WERI-Rb-1 (cell line): ENCODE results near the gene SDR9C7.
"Not testable (repeated sequence)": the region's sequence is repeated elsewhere in the genome, so short reads cannot be mapped to it uniquely, and the experiment has no call there.

Experiments used
- DNase-seq: peaks from one replicate; pipeline ENCODE4 v3.0.0-alpha.2; 2020
- H3K27ac ChIP-seq: fragments of 250-450 bp; sonication (Bioruptor Pico); 2 replicates; pipeline ENCODE4 v1.5.1; 2020; ENCODE audit warnings: mild to moderate bottlenecking, moderate library complexity
- H3K27me3 ChIP-seq: fragments of 250-450 bp; sonication (Bioruptor Pico); 2 replicates; pipeline ENCODE4 v1.5.1; 2021; ENCODE audit warnings: mild to moderate bottlenecking, low read depth, moderate library complexity; ENCODE audit not compliant: insufficient read depth, severe bottlenecking
- H3K36me3 ChIP-seq: fragments of 250-450 bp; sonication (Bioruptor Pico); 2 replicates; pipeline ENCODE4 v1.5.1; 2020; ENCODE audit warnings: mild to moderate bottlenecking, moderate library complexity
- H3K4me3 ChIP-seq: 2 replicates; pipeline ENCODE4 v1.5.1; 2011; ENCODE audit warnings: low read depth, mild to moderate bottlenecking, control low read depth, low read length
- H3K9me3 ChIP-seq: fragments of 250-450 bp; sonication (Bioruptor Pico); 2 replicates; pipeline ENCODE4 v1.5.1; 2021; ENCODE audit warnings: mild to moderate bottlenecking, moderate library complexity; ENCODE audit not compliant: severe bottlenecking
- TF ChIP-seq, protein P1 (sequence below): IDR thresholded peaks from 2 replicates; pipeline ENCODE4 v1.5.1; 2011; ENCODE audit warnings: low read depth, mild to moderate bottlenecking, control low read depth, inconsistent platforms, low read length

The SDR9C7 gene

DNA sequence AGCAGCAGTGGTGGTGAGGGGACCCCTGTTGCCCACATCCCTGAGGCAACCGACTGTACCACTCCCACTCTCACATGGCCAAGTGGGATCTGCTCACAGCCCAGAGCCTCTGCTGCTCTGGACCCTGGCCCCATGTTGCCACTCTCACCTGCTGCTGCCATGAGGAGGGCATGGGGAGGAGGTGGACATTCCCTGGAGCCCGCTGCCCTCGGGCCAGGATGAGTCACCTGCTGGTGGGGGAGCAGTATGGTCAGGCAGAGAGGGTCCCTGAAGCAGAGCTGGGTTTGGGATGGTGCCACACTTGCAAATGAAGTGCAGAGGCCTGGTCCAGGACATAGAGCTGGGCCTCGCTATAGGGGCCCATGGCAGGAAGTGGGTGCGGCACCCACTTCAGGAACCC lies 26.1 kb downstream of the SDR9C7 start:
- H3K9me3 ChIP-seq, result peaks cover 11% of the 10 kb centered on the region
- H3K27me3 ChIP-seq, result no peaks in the 10 kb centered on the region
- TF ChIP-seq, protein P1, sequence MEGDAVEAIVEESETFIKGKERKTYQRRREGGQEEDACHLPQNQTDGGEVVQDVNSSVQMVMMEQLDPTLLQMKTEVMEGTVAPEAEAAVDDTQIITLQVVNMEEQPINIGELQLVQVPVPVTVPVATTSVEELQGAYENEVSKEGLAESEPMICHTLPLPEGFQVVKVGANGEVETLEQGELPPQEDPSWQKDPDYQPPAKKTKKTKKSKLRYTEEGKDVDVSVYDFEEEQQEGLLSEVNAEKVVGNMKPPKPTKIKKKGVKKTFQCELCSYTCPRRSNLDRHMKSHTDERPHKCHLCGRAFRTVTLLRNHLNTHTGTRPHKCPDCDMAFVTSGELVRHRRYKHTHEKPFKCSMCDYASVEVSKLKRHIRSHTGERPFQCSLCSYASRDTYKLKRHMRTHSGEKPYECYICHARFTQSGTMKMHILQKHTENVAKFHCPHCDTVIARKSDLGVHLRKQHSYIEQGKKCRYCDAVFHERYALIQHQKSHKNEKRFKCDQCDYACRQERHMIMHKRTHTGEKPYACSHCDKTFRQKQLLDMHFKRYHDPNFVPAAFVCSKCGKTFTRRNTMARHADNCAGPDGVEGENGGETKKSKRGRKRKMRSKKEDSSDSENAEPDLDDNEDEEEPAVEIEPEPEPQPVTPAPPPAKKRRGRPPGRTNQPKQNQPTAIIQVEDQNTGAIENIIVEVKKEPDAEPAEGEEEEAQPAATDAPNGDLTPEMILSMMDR, result no peak
- H3K27ac ChIP-seq, result no peak overlapping the region
- H3K4me3 ChIP-seq, result no peak overlapping the region
- no peak for DNase-seq
- no peaks in the 10 kb centered on the region for H3K36me3 ChIP-seq

DNA sequence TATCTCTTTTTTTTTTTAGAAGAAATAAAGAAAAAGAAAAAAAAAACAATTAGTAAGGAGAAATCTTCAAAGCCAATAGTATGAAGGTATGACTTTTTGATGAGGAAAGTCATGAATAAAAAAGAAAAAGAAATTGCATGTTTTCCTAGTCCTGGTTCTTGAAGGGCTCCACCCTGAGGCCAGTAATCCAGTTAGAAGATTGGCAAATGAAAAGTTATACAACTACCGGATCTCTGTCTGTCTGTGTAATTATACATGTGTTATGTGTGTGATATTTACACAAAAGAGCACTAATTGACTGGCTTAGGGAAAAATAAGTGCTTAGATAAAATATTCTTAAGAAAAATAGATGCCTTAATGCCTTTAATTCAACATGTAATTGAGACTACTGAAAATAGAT lies 28.4 kb downstream of the SDR9C7 start:
- H3K27me3 ChIP-seq, result no peaks in the 10 kb centered on the region
- no peak overlapping the region for H3K4me3 ChIP-seq
- TF ChIP-seq, protein P1, result no peak
- no peak for DNase-seq
- H3K36me3 ChIP-seq, result no peaks in the 10 kb centered on the region
- peaks cover 18% of the 10 kb centered on the region for H3K9me3 ChIP-seq
- H3K27ac ChIP-seq, result no peak overlapping the region

DNA sequence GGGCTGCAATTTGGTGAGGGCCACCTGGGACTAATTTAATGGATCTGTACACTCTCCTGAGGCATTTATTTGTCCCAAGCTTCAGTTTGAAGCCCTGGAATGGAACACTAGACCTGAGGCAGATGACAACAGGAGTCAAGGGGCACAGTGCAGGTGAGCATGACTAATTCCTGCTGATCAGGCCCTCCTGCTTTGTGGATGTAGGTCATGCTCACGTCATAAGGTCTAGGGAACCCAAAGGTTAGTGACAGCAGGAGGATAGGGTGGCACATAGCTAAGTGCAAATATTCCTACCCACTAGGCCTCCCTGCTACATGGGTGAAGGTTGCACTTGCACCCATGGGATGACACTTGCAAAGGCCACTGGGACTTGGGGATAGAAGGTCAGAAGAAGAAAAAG lies 30.8 kb downstream of the SDR9C7 start:
- DNase-seq, result no peak
- TF ChIP-seq, protein P1, result no peak
- peaks cover 19% of the 10 kb centered on the region for H3K9me3 ChIP-seq
- H3K27ac ChIP-seq, result no peak overlapping the region
- H3K27me3 ChIP-seq, result no peaks in the 10 kb centered on the region
- H3K4me3 ChIP-seq, result no peak overlapping the region
- no peaks in the 10 kb centered on the region for H3K36me3 ChIP-seq

DNA sequence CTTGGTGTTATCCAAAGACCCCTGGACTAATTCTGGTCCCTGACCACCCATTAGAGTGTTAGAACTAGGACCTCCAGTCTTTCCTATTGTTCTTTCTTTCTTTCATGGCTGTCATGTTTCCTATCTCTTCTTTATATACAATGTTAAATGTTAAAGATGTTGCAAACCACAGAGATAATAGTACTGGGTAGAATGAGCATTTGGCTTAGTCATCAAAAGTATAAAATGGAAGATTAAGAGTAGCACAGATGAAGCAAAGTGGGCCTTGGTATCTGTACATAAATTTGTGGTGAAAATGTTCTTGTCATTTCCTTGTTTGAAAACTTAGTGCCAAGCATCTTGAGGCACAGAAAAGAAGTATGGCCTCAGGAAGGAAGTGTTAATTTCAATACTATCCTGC lies 32.9 kb downstream of the SDR9C7 start:
- H3K36me3 ChIP-seq, DNase-seq, H3K27ac ChIP-seq, H3K4me3 ChIP-seq, H3K27me3 ChIP-seq: not testable (repeated sequence)
- peaks cover 19% of the 10 kb centered on the region for H3K9me3 ChIP-seq

DNA sequence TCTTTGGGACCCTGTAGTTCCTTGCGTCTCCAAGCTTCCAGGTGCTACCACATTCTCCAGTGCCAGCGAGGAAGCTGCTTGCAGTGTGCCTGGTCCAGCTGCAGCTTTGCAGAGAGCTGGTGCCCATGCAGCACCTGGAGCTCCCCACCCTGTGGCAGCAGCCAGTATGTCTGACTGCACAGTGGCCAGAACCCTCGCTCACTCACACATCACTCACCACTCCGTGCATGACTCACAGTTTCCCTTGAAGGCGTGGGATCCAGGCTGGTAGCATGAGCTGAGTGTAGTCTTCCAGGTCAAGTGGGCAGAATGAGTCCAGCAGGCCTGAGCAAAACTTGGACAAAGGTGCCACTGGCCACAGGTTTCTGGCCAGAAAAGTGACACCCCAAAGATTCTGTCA lies 33.6 kb downstream of the SDR9C7 start:
- no peak overlapping the region for H3K27ac ChIP-seq
- H3K36me3 ChIP-seq, result no peaks in the 10 kb centered on the region
- TF ChIP-seq, protein P1, result no peak
- peaks cover 19% of the 10 kb centered on the region for H3K9me3 ChIP-seq
- no peak for DNase-seq
- no peaks in the 10 kb centered on the region for H3K27me3 ChIP-seq
- H3K4me3 ChIP-seq, result no peak overlapping the region

DNA sequence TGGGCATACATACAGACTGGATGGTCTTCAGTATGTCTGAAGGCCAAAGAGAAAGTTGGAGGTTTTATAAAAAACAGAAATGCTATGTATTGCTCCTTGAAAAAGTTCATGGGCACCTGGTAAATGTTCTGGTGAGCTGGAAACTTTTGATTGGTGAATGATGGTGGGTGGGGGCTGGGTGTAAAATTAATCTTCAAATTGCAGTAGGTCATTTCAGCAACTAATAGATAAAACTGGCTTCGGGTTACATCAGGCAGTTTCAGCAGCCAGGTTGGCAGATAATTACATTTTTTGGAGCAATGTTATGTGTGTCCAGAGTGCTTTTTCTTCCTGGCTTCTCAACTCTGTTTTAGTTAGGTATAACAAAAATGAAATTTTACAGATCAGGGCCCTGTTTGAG lies 35.3 kb downstream of the SDR9C7 start:
- Histone ChIP-seq H3K4me3 (no peak overlapping the region), H3K27ac (no peak overlapping the region), H3K36me3 (no peaks in the 10 kb centered on the region), H3K9me3 (peaks cover 19% of the 10 kb centered on the region), H3K27me3 (no peaks in the 10 kb centered on the region)
- TF ChIP-seq, protein P1, result no peak
- no peak for DNase-seq
